ENCODE results near the gene GUSB.

DNA sequence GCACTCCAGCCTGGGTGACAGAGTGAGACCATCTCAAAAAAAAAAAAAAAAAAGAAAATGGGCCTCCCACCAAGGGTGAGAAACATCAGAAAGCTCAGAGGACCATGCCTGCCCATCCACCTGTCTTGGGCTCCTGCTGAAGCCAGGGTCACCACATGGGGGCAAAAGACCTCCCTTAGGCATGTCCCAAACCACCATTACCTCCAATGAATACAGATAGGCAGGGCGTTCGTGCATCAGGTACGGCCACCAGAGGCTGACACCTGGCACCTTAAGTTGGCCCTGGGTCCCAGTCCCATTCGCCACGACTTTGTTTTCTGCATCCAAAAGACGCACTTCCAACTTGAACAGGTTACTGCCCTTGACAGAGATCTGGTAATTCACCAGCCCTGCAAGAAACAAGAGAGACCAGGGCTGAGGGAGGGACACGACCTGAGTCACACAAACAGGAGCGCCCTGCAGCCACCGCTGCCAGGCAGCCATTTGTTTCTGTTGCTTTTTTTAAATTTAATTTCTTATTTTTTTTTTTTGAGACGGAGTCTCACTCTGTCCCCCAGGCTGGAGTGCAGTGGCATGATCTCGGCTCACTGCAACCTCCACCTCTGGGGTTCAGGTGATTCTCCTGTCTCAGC lies 6.1 kb downstream of the GUSB start:
- TF ChIP-seq ZNF671 (CRISPR knock-in tag; IDR thresholded peaks at IDR 0.05) (no peak), CTCF (IDR thresholded peaks at IDR 0.05) (no peak), ZNF416 (CRISPR knock-in tag; IDR thresholded peaks at IDR 0.05) (no peak), CREM (CRISPR knock-in tag; IDR thresholded peaks at IDR 0.05) (no peak), CREB1 (CRISPR knock-in tag; IDR thresholded peaks at IDR 0.05) (no peak), GABPB1 (CRISPR knock-in tag; IDR thresholded peaks at IDR 0.05) (no peak), NR2C2 (CRISPR knock-in tag; IDR thresholded peaks at IDR 0.05) (no peak), ZBTB43 (CRISPR knock-in tag; IDR thresholded peaks at IDR 0.05) (no peak), ZMAT4 (CRISPR knock-in tag; IDR thresholded peaks at IDR 0.05) (no peak), ATF1 (CRISPR knock-in tag; IDR thresholded peaks at IDR 0.05) (no peak), MYBL2 (CRISPR knock-in tag; IDR thresholded peaks at IDR 0.05) (no peak), JUN (CRISPR knock-in tag; IDR thresholded peaks at IDR 0.05) (no peak), ZBTB21 (CRISPR knock-in tag; IDR thresholded peaks at IDR 0.05; ENCODE audit: borderline replicate concordance) (no peak)
